Measurements from ENCODE around the gene PLEKHM3. TPM values are rescaled to one million over a fixed set of nuclear protein-coding genes. Genes with fewer than 3 reads are reported as not detected.
A peak's percentile ranks its signal among the peaks of the same experiment; 100 is the strongest.
"Not testable (repeated sequence)": the region's sequence is repeated elsewhere in the genome, so short reads cannot be mapped to it uniquely, and the experiment has no call there.

The PLEKHM3 gene
- total and polyA plus RNA-seq, 2 of the 13 experiments (the other 11 are each of a cell fraction or from before 2014, with no cell fraction given) = 4.5 to 4.7 TPM

DNA sequence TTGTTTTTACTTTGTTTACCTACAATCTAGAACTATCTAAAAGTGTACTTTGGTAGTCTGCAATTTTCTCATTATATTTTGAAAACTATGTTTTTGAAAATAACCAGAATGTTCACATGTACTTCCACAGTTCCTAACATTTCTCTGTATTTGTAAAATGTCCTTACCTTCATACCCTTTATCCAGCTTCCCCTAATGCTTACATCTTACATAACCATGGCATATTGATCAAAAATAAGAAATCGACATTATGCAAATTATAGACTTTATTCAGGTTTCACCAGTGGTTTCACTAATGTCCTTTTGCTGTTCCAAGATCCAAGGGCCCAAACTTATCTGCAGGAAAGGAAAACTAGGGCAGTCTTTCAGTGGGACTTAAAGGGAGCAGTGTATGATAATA lies 114.1 kb downstream of the PLEKHM3 start:
- Histone ChIP-seq H3K79me2 (ENCODE audit: insufficient read depth, low read length) (no peaks in the 10 kb centered on the region), H3K4me3 (replicated peaks in 1 of 3; ENCODE audit: insufficient read depth in 1 of 3, low read depth in 2 of 3, low read length in 3 of 3) (no peak overlapping the region), H3K4me1 (ENCODE audit: insufficient read depth, low read length) (peaks cover 64% of the 10 kb centered on the region), H3K27ac (ENCODE audit: extremely low read length, insufficient read depth, low read length) (no peak overlapping the region), H3K9me3 (ENCODE audit: low read length) (no peaks in the 10 kb centered on the region), H4K20me1 (ENCODE audit: insufficient read depth, low read length) (no peaks in the 10 kb centered on the region), H3K27me3 (ENCODE audit: control insufficient read depth in 1 of 2, insufficient read depth in 2 of 2, low read length in 2 of 2) (no peaks in the 10 kb centered on the region), H2AFZ (ENCODE audit: low read length) (no peak overlapping the region), H3K9ac (ENCODE audit: insufficient read depth, low read depth, low read length) (no peak overlapping the region), H3K4me2 (ENCODE audit: low read depth, low read length) (no peak overlapping the region), H3K36me3 (replicated peaks in 1 of 2; ENCODE audit: control insufficient read depth in 1 of 2, insufficient read depth in 2 of 2, low read length in 2 of 2) (no peaks in the 10 kb centered on the region)
- 47% methylated on average over 1 of the region's 1 CpG for WGBS (ENCODE audit: low lambda C conversion rate)
- in situ Hi-C loops (cut with HindIII; ENCODE audit: extremely low pct_ligation_motif_present, low pct_unique_long_range_greater_than_20kb) (no loop called here), intact Hi-C loops (cut with micrococcal nuclease; ENCODE audit: unreplicated experiment) (no loop called here)
- no TSS peak for BruUV-seq (replicated peaks)
- ATAC-seq = no peak
- no peak for DNase-seq (ENCODE audit: low spot score)
- TF ChIP-seq ZMAT3 (CRISPR knock-in tag; conservative IDR thresholded peaks at IDR 0.05) (no peak), SNAPC2 (CRISPR knock-in tag; IDR thresholded peaks at IDR 0.05) (no peak), HOXA9 (CRISPR knock-in tag; IDR thresholded peaks at IDR 0.05; ENCODE audit: borderline replicate concordance) (0 out of 2 replicates have a peak, but pooled peaks have one; percentile 20)
- ChIA-PET POLR2A (no interaction called here), CTCF (ENCODE audit: low intra/inter-chr PET ratio, low total read pairs) (no interaction called here)
- no peak for FAIRE-seq

DNA sequence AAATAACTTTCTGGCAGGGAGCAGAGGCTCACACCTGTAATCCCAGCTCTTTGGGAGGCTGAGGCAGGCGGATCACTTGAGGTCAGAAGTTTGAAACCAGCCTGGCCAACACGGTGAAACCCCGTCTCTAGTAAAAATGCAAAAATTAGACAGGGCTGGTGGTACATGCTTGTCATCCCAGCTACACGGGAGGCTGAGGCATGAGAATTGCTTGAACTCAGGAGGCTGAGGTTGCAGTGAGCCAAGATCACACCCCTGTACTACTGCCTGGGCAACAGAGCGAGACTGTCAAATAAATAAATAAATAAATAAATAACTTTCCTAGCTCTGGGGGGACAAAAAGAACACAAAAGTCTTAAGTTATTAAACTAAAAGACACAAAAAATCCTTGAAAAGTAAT lies 118.8 kb downstream of the PLEKHM3 start:
- FAIRE-seq; CTCF ChIA-PET (ENCODE audit: low intra/inter-chr PET ratio, low total read pairs); H3K9me3 ChIP-seq (ENCODE audit: low read length); in situ Hi-C loops (cut with HindIII; ENCODE audit: extremely low pct_ligation_motif_present, low pct_unique_long_range_greater_than_20kb); BruUV-seq (replicated peaks); H3K4me3 ChIP-seq (replicated peaks in 1 of 3; ENCODE audit: insufficient read depth in 1 of 3, low read depth in 2 of 3, low read length in 3 of 3); H3K79me2 ChIP-seq (ENCODE audit: insufficient read depth, low read length); DNase-seq (ENCODE audit: low spot score); intact Hi-C loops (cut with micrococcal nuclease; ENCODE audit: unreplicated experiment); H3K9ac ChIP-seq (ENCODE audit: insufficient read depth, low read depth, low read length); H3K36me3 ChIP-seq (replicated peaks in 1 of 2; ENCODE audit: control insufficient read depth in 1 of 2, insufficient read depth in 2 of 2, low read length in 2 of 2); H2AFZ ChIP-seq (ENCODE audit: low read length); H4K20me1 ChIP-seq (ENCODE audit: insufficient read depth, low read length); H3K27me3 ChIP-seq (ENCODE audit: control insufficient read depth in 1 of 2, insufficient read depth in 2 of 2, low read length in 2 of 2); TF ChIP-seq MAZ (IDR thresholded peaks at IDR 0.05; ENCODE audit: borderline replicate concordance, low read depth, low read length): not testable (repeated sequence)
- peak overlapping the region; percentile 37 for H3K4me2 ChIP-seq (ENCODE audit: low read depth, low read length)
- POLR2A ChIA-PET = interaction anchor here (0.9 to 2.4 kb wide), 10 partner anchors 9 to 140 kb away, joined by 3 to 26 read pairs (median 5); partner anchors contain the start of gene FZD5
- peak overlapping the region; percentile 48 for H3K27ac ChIP-seq (ENCODE audit: extremely low read length, insufficient read depth, low read length)
- ATAC-seq = peak; percentile 27; the same call in 2 of the 3 replicates
- 86% methylated on average over 5 of the region's 5 CpGs for WGBS (ENCODE audit: low lambda C conversion rate)
- TF ChIP-seq ZNF770 (CRISPR knock-in tag; IDR thresholded peaks at IDR 0.05) = 0 out of 2 replicates have a peak, but pooled peaks have one; percentile 40
- 0 out of 2 replicates have a peak, but pooled peaks have one; percentile 37 for TF ChIP-seq MAZ (CRISPR knock-in tag; IDR thresholded peaks at IDR 0.05; ENCODE audit: low read depth)
- TF ChIP-seq TOE1 (CRISPR knock-in tag; IDR thresholded peaks at IDR 0.05) = 0 out of 2 replicates have a peak, but pooled peaks have one; percentile 39
- TF ChIP-seq ZNF354B (CRISPR knock-in tag; IDR thresholded peaks at IDR 0.05) = 0 out of 2 replicates have a peak, but pooled peaks have one; percentile 1
- TF ChIP-seq, protein P1, sequence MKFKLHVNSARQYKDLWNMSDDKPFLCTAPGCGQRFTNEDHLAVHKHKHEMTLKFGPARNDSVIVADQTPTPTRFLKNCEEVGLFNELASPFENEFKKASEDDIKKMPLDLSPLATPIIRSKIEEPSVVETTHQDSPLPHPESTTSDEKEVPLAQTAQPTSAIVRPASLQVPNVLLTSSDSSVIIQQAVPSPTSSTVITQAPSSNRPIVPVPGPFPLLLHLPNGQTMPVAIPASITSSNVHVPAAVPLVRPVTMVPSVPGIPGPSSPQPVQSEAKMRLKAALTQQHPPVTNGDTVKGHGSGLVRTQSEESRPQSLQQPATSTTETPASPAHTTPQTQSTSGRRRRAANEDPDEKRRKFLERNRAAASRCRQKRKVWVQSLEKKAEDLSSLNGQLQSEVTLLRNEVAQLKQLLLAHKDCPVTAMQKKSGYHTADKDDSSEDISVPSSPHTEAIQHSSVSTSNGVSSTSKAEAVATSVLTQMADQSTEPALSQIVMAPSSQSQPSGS (CRISPR knock-in tag; IDR thresholded peaks at IDR 0.05) = 0 out of 2 replicates have a peak, but pooled peaks have one; percentile 9
- peaks cover 85% of the 10 kb centered on the region for H3K4me1 ChIP-seq (ENCODE audit: insufficient read depth, low read length)

Data from HepG2 (cell line).